SK-N-MC (cell line): ENCODE results near the gene TNC.
A peak's percentile ranks its signal among the peaks of the same experiment; 100 is the strongest.

Experiments
- DNase-seq: peaks from one replicate; pipeline ENCODE4 v3.0.0-alpha.2; 2011; ENCODE audit warnings: low read depth, low spot score
- H3K27ac ChIP-seq: fragments of 200-600 bp; sonication (generic); 2 replicates; pipeline ENCODE4 v1.5.1; 2016; ENCODE audit warnings: mixed run types
- H3K36me3 ChIP-seq: fragments of 200-600 bp; sonication (generic); 2 replicates; pipeline ENCODE4 v1.6.1; 2017; ENCODE audit warnings: antibody characterized with exemption, low read length, mixed read lengths; ENCODE audit not compliant: insufficient read depth
- H3K4me3 ChIP-seq: fragments of 200-600 bp; sonication (generic); 2 replicates; pipeline ENCODE4 v1.5.1; 2016
- H3K9ac ChIP-seq: fragments of 200-600 bp; sonication (generic); 2 replicates; pipeline ENCODE4 v1.8.0; 2017; ENCODE audit warnings: mixed run types, mixed read lengths; ENCODE audit not compliant: insufficient read length
- H3K9me3 ChIP-seq: fragments of 200-600 bp; sonication (generic); 2 replicates; pipeline ENCODE4 v1.6.1; 2017; ENCODE audit warnings: low read depth, mild to moderate bottlenecking, antibody characterized with exemption, low read length, moderate library complexity, mixed read lengths
- EZH2 ChIP-seq: fragments of 200-600 bp; sonication (generic); IDR thresholded peaks from one replicate; pipeline ENCODE4 v1.6.1; 2017; ENCODE audit warnings: antibody characterized with exemption
- FOXP2 ChIP-seq: optimal IDR thresholded peaks from 2 replicates; pipeline ENCODE3; 2011; ENCODE audit warnings: mild to moderate bottlenecking, moderate library complexity; ENCODE audit not compliant: insufficient read depth; ENCODE audit errors: extremely low read length, control extremely low read depth
- POLR2AphosphoS5 ChIP-seq: IDR thresholded peaks from 2 replicates; pipeline ENCODE4 v1.6.1; 2012; ENCODE audit warnings: mild to moderate bottlenecking, low read depth, low read length, borderline replicate concordance

TNC gene

DNA sequence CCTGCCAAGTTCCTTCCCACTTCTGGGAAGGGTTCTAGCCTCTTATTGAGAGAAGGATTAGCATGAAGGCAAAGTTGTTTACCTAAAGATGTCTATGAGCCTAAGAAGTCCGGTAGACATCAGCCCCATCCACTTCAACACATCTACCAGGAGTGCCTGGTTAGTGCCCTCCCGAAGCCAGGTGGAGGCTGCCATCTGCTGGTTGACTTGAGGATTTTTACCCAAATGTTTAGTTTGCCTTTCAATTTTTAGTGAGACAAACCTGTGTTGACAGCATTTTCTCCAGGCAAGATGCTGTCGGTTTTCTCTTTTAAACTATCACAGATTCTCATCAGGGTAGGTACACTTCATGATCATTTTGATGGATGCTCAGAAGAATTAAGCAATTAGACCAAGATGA, 104.0 kb downstream of the TNC start:
- no peak for TF ChIP-seq EZH2
- Histone ChIP-seq H3K4me3 (no peak overlapping the region), H3K27ac (peak overlapping the region; percentile 37; the same call in 1 of the 2 replicates), H3K9ac (no peak overlapping the region), H3K36me3 (no peaks in the 10 kb centered on the region), H3K9me3 (no peaks in the 10 kb centered on the region)
- DNase-seq = peak; percentile 69

GRCh38 chr9:115012486-115012885, 105.5 kb downstream of the TNC start:
- TF ChIP-seq POLR2AphosphoS5 (no peak), FOXP2 (no peak), EZH2 (no peak)
- no peak overlapping the region for H3K4me3 ChIP-seq
- H3K9me3 ChIP-seq = no peaks in the 10 kb centered on the region
- H3K27ac ChIP-seq = no peak overlapping the region
- no peaks in the 10 kb centered on the region for H3K36me3 ChIP-seq
- no peak for DNase-seq
- peak overlapping the region; percentile 9 for H3K9ac ChIP-seq

DNA sequence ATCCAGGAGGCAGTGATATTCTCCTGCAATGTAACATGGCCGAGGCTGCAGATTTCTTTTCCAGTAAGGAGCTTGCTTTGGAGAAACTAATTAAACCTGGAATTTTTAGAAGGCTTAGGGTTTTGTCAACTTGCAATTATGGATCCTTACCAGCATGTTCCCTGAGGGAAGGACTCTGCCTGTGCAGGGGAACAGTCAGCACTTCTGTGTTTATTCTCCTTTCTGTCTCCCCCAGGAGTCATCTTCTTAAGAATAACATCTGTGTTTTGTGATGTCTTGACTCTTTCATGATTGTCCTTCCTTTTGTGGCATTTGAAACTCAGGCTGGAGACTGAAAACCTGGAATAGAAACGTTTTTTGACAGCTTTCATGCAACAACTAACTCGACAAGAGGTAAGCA, 107.1 kb downstream of the TNC start:
- Histone ChIP-seq H3K27ac (peak overlapping the region; percentile 42), H3K9me3 (no peaks in the 10 kb centered on the region)
- TF ChIP-seq EZH2 (no peak), POLR2AphosphoS5 (no peak), FOXP2 (no peak)

DNA sequence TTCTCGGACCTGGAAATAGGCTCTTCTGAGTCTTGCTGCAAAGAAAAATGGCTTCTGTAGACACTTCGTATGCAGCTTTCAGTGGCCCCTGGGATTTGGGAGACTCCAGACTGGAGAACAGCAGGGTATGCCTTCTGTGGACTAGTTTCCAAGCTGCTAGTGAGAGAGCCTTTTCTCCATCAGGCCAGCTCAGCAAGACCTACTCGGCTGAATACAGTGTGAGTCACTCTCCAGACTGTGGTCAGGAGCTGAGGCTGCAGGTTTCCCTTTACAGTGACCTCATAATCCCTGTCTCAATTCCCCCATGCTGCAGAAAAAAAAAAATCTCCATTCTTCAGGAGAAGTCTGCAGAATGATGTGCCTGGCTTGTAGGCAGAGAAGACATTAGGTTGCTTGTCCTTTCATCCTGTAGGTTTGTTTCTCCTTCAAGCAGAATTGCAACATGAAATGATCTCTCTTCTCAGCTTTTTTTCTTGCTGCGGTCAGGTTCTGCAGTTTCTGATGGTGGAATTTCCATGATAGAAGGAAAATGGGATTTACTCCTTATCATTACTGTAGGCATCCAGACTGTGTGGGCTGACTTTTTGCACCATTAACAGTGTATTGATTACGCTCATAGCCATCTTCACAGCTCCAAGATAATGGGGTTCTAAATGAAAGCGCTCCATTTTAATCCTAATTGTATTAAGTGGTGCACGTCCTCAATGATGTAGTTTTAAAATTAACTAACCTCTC, 109.3 kb downstream of the TNC start:
- Histone ChIP-seq H3K9me3 (no peaks in the 10 kb centered on the region), H3K9ac (no peak overlapping the region), H3K36me3 (no peaks in the 10 kb centered on the region), H3K27ac (no peak overlapping the region), H3K4me3 (no peak overlapping the region)
- no peak for TF ChIP-seq POLR2AphosphoS5
- no peak for TF ChIP-seq EZH2
- no peak for TF ChIP-seq FOXP2
- DNase-seq = no peak

More for the DNA sequence above, 107.1 kb downstream of the TNC start:
- H3K4me3 ChIP-seq = 0 out of 2 replicates have a peak overlapping the region, but pooled peaks have one; percentile 1
- no peaks in the 10 kb centered on the region for H3K36me3 ChIP-seq
- H3K9ac ChIP-seq = no peak overlapping the region
- DNase-seq = no peak

DNA sequence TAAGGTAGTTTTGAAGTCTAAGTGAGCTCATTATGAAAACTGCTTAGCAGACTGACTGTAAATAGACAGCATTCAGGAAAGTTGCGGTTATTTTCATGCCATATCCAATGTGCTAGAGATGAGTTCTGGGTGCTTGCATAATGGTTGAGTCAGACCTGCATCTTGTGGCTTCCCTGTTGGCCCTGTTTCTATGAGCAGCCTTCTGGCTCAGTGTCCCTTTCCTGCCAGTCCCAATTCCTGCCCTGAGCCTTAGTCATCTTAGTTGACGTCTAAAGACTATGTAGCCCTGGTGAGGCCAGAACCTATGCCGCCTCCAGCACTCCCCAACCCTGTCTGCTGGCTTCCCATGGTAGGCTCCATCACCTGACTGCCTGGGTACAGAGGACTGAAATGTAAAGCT, 111.3 kb downstream of the TNC start:
- H3K4me3 ChIP-seq = no peak overlapping the region
- no peak overlapping the region for H3K27ac ChIP-seq
- H3K36me3 ChIP-seq = no peaks in the 10 kb centered on the region
- no peaks in the 10 kb centered on the region for H3K9me3 ChIP-seq
- no peak for TF ChIP-seq POLR2AphosphoS5
- TF ChIP-seq EZH2 = no peak
- no peak for TF ChIP-seq FOXP2
- no peak overlapping the region for H3K9ac ChIP-seq
- no peak for DNase-seq

- Histone ChIP-seq H3K36me3 (no peaks in the 10 kb centered on the region), H3K27ac (no peak overlapping the region), H3K4me3 (no peak overlapping the region), H3K9ac (no peak overlapping the region), H3K9me3 (no peaks in the 10 kb centered on the region)
- no peak for TF ChIP-seq EZH2
- no peak for DNase-seq
These were observed 112.6 kb downstream of the TNC start for GRCh38 chr9:115005322-115005721.

- Histone ChIP-seq H3K9me3 (no peaks in the 10 kb centered on the region), H3K9ac (no peak overlapping the region), H3K27ac (no peak overlapping the region), H3K36me3 (no peaks in the 10 kb centered on the region), H3K4me3 (no peak overlapping the region)
- no peak for DNase-seq
- TF ChIP-seq POLR2AphosphoS5 (no peak), EZH2 (no peak), FOXP2 (no peak)
These were observed 113.4 kb downstream of the TNC start for GRCh38 chr9:115004545-115004944.

DNA sequence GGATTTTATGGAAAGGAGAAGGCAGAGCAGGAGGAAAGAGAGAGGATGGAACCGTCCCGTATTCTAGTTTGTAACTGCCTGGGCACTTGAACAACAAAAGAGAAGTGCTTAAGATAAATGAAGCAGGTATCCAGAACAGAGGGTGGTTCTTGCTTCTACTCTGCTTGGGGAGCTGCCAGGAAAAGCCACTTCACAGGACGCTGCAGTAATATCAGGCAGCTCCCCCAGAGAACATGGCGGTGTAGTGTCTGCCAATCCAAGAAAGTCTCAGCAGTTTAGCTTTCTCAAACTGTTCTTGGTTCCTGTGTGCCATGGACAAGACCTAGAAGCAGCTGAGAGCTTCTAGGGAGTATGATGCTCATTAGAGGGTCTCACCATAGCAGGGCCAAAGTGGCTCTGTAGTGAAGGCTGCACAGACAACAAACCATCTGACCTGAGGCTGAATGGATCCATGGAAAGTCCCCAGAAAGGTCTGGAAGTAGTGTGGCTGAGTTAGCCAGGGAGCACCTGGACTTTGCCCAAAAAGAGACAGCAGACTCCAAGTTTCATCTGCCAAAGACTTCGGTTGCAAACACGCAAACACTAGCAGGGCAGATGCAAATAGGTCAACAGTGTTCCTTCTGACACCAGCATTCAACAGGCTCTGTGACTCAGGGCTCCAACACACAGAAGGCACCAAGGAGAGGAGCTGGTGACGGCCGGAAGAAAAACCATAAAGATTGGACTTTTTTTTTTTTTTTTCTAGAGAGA, 115.4 kb downstream of the TNC start:
- H3K27ac ChIP-seq = no peak overlapping the region
- no peaks in the 10 kb centered on the region for H3K36me3 ChIP-seq
- H3K9me3 ChIP-seq = no peaks in the 10 kb centered on the region
- TF ChIP-seq POLR2AphosphoS5 (no peak), FOXP2 (no peak), EZH2 (no peak)
- DNase-seq = no peak
- no peak overlapping the region for H3K4me3 ChIP-seq
- H3K9ac ChIP-seq = no peak overlapping the region
